Activated CD4-positive, alpha-beta T cell treated with anti-CD3 and anti-CD28 coated beads for 24 hours (primary cell): Measurements from ENCODE around the gene AMER1.

Experiments
- DNase-seq, 2 donors: peaks; one replicate each; pipeline ENCODE4 v3.0.0-alpha.2; 2020; ENCODE audit warnings: low read depth in 2 of 2

AMER1 gene

DNA sequence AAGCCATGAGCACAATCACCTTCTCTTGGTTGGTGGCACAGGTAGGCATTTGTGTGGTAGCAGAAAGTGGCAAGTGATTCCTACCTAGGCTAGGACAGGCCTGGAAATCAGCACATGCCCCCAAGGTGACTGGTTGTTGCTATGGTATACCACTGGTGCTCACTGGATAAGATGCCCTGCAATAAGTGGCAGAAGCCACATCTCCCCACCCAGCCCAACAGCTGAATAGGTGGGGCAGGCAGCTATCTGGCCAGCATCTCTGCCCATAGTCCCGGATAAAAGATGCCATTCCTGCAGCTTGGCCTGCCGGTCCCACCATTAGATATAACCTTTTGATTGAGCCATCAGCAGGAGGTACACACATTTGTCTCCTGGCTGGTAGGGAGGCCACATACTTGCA is 21.1 kb downstream of the AMER1 start:
- DNase-seq: no peak

DNA sequence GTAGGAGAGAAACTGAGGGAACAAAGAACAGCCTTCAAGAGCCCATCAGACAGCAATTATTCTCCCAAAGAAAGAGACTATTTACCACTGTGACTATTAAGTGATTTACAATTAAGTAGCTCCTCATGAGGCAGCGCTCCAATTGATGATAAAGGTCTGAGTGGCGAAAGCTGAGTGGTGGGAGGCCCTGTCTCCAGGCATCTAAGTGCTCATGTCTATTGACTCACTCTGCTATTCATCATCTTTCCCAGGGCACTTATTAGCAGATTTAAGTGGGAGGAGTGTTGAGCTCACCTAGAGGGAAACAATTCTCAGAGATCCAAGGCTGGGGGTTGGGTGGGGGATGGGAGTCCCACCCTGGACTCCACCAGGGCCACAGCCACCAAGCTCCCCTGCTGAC is 23.3 kb downstream of the AMER1 start:
- no peak for DNase-seq

- no peak for DNase-seq
Measured at GRCh38 chrX:64176876-64177275, 28.6 kb downstream of the AMER1 start.

DNA sequence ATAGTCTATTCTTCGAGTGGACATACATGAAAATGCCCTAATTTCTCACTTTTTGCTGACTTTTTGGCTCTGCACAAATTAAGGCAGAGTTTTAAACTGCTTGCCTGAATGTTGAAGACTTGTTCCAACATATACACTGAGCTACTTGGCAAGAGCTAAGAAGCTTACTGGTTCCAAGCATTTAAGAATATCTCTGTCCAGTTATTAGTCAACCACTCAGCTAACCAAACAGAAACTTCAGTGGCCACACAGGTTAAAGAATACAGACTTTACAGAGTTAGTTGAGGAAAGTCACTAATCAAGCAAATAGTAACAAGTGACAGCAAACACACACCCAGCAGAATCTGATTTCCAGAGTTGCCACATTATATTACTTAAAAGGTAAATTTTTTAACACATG is 35.5 kb downstream of the AMER1 start:
- no peak for DNase-seq

GRCh38 chrX:64152857-64153256 is 52.7 kb downstream of the AMER1 start:
- no peak for DNase-seq

GRCh38 chrX:64151911-64152310 is 53.6 kb downstream of the AMER1 start:
- DNase-seq: no peak

DNA sequence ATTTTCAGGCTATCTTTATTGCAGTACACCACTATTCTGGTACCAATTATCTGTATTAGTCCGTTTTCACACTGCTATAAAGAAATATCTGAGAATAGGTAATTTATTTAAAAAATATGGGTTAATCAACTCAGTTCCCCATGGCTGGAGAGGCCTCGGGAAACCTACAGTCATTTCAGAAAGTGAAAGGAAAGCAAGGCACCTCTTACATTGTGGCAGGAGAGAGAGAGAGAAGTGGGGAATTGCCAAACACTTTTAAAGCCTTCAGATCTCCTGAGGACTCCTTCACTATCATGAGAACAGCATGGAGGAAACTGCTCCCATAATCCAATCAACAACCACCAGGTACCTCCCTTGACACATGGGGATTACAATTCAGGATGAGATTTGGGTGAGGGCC is 54.7 kb downstream of the AMER1 start:
- no peak for DNase-seq
